HG03139 (cell line): ENCODE measurements around the gene MED17.

ENCODE experiments used
- ATAC-seq: cut with Tn5 transposase; IDR thresholded peaks from one replicate; pipeline ENCODE4 v1.9.1; 2021; ENCODE audit not compliant: unreplicated experiment

The MED17 gene

GRCh38 chr11:93846411-93846810, 62.3 kb downstream of the MED17 start:
- no peak for ATAC-seq

- ATAC-seq = no peak
Measured at GRCh38 chr11:93849201-93849600, 65.1 kb downstream of the MED17 start.

GRCh38 chr11:93849751-93850593, 65.9 kb downstream of the MED17 start:
- no peak for ATAC-seq

- ATAC-seq = no peak
Measured at GRCh38 chr11:93850594-93851018, 66.5 kb downstream of the MED17 start, which contains the start of gene VSTM5. VSTM5 (minus strand) TSS chr11:93850618; CDS start chr11:93850502, 116 bp downstream.

GRCh38 chr11:93852242-93852641, 68.2 kb downstream of the MED17 start:
- no peak for ATAC-seq

- ATAC-seq = no peak
Measured at GRCh38 chr11:93857413-93858120, 73.5 kb downstream of the MED17 start.

- ATAC-seq = no peak
Measured at GRCh38 chr11:93858121-93858775, 74.2 kb downstream of the MED17 start.

- no peak for ATAC-seq
Measured at GRCh38 chr11:93861808-93862207, 77.7 kb downstream of the MED17 start.
